Activated CD8-positive, alpha-beta memory T cell treated with anti-CD3 and anti-CD28 coated beads, Interleukin-2, amount 50 U/mL, for 4 hours (primary cell): ENCODE data around the gene SMURF1.
A peak's percentile ranks its signal among the peaks of the same experiment; 100 is the strongest.
"Not testable (repeated sequence)": the region's sequence is repeated elsewhere in the genome, so short reads cannot be mapped to it uniquely, and the experiment has no call there.

Source experiments
- DNase-seq: peaks from one replicate; pipeline ENCODE4 v3.0.0-alpha.2; 2020

The SMURF1 gene

GRCh38 chr7:99143853-99144672, at the start of gene SMURF1:
TSS of gene SMURF1 (minus strand) at chr7:99144108. CDS start at chr7:99143780, 328 bp downstream.
- DNase-seq = peak; percentile 70

GRCh38 chr7:99191869-99192596, 48.1 kb upstream of the SMURF1 start:
- DNase-seq = no peak

GRCh38 chr7:99190359-99191009, 46.6 kb upstream of the SMURF1 start:
- DNase-seq = no peak

- DNase-seq = no peak
Measured at GRCh38 chr7:99189222-99189621, 45.3 kb upstream of the SMURF1 start.

GRCh38 chr7:99188221-99188620, 44.3 kb upstream of the SMURF1 start:
- no peak for DNase-seq

- DNase-seq = no peak
Measured at GRCh38 chr7:99184532-99185218, 40.8 kb upstream of the SMURF1 start.

GRCh38 chr7:99180067-99180650, 36.3 kb upstream of the SMURF1 start:
- DNase-seq = no peak

GRCh38 chr7:99177165-99177564, 33.3 kb upstream of the SMURF1 start:
- no peak for DNase-seq

DNA sequence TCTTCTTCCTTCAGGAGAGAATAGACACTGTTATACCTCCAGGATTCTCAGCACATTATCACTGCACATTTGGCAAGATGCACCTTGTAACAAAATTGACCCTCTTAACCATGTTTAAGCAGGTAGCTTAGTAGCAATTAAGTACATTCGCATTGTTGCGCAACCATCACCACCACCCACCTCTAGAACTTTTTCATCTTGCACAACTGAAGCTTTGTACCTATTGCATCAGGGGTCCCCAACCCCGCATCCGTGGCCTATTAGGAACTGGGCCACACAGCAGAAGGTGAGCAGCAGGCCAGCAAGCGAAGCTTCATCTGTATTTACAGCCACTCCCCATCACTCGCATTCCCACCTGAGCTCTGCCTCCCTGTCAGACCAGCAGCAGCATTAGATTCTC, 29.9 kb upstream of the SMURF1 start:
- no peak for DNase-seq

DNA sequence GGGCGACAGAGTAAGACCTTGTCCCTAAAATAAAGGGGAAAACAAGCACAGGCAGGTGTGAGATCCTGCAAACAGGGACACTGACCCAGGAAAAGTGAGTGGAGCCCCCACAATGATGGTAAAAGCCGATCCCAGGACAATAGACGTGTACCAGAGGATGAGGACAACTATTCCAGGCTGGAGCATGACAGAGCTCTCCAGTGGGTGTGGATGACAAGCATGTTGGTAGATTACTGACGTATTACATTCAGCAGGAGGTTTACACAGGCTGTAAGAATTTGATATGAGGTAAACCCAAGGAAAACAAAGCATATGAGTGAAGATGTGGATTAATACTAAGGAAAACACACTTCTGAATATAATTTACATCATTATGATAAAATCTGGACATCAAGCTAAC, 27.8 kb upstream of the SMURF1 start:
- no peak for DNase-seq

GRCh38 chr7:99170730-99171074, 26.8 kb upstream of the SMURF1 start:
- DNase-seq = no peak

DNA sequence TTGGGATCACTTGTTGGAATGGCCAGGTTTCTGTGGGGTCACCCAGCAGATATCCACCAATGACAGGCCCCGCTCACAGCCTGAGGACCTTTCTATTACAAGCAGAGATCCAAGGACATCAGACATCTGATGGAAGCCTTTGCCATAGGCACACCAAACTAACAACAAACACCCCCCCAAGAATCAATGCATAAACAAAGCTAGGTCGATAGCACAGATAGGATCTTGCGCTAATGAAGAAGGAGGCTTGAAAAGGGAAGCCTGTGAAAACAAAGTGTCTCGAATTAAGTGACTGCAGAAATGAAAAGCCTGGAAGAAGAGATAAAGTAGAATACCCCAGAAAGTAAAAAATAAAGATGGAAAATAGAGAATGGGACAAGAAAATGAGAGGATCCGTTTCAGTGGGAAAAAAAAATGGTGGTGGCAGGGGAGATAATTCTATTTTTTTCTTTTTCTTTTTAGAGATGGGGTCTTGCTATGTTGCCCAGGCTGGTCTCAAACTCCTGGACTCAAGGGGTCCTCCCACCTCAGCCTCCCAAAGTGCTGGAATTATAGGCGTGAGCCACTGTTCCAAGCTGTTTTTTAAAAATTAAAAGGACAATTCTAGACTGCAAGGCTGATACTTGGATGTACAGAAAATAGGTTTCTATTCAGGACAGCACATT, 26.3 kb upstream of the SMURF1 start:
- no peak for DNase-seq

GRCh38 chr7:99167072-99167471, 23.2 kb upstream of the SMURF1 start:
- no peak for DNase-seq

DNA sequence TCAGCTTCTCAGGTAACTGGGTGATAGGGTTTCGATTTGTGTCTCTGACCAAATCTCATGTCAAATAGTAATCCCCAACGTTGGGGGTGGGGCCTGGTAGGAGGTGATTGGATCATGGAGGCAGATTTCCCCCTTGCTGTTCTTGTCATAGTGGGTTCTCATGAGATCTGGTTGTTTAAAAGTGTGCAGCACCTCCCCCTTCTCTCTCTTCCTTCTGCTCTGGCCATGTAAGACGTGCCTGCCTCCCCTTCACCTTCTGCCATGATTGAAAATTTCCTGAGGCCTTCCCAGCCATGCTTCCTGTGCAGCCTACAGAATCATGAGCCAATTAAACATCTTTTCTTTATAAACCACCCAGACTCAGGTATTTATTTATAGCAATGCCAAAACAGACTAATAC, 21.9 kb upstream of the SMURF1 start:
- no peak for DNase-seq

DNA sequence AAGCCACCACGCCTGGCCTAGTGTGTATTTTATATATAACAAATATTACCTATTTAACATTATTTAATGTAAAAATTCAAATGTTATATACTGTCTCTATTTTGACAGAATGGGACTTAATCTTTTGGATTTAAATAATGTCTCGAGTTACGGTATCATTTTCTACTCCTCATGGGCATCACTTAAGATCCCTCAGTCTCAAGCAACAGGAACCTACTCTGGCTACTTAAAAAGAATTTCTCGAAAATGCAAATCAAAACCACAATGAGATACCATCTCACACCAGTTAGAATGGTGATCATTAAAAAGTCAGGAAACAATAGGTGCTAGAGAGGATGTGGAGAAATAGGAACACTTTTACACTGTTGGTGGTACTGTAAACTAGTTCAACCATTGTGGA, 19.8 kb upstream of the SMURF1 start:
- DNase-seq = not testable (repeated sequence)

GRCh38 chr7:99156649-99157048, 12.7 kb upstream of the SMURF1 start:
- no peak for DNase-seq

- no peak for DNase-seq
Measured at GRCh38 chr7:99155211-99155610, 11.3 kb upstream of the SMURF1 start.

DNA sequence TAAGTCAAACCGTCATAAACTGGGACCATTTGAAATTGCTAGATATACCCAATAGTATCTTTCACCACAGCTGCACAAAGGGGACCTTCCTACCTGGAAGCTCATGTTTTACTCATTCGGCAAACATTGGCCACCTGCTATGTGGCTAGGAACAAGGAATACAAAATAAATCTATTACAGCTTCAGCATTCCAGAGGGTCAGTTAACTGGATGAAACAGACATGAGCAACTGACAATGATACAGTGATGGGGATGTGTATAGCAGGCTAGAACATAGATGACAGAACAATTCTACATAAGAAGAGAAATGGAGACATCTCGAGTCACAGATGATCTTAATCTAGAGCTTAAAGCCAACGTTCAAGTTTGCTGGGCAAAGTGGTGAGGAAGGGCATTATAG, 3.1 kb upstream of the SMURF1 start:
- no peak for DNase-seq

- no peak for DNase-seq
Measured at GRCh38 chr7:99143521-99143852, 421 bp downstream of the SMURF1 start.

GRCh38 chr7:99142727-99143520, 984 bp downstream of the SMURF1 start:
- DNase-seq = peak; percentile 83
